A549 (cell line): ENCODE results near the gene ZFP62. TPM values are rescaled to one million over a fixed set of nuclear protein-coding genes. Genes with fewer than 3 reads are reported as not detected.

Experiments
- ATAC-seq, 2 experiments: fragments of 200-7000 bp in 1 of 2; fragments of >200 bp in 1 of 2; cut with Nextera tagmentation in 1 of 2; cut with Tn5 transposase in 1 of 2; 3 replicates each; pipeline versions ENCODE4 v1.8.0 to v1.9.1; 2018 to 2020; ENCODE audit warnings: mild to moderate bottlenecking in 1 of 2, moderate library complexity in 1 of 2
- CTCF ChIA-PET: fragments of 300-600 bp; sonication (Branson Sonifier 250); formaldehyde crosslinking; extraction: SDS; loops from one replicate; lab custom pipeline; 2021; ENCODE audit warnings: antibody characterized with exemption, inconsistent platforms; lab: Yijun Ruan, JAX
- POLR2A ChIA-PET: fragments of 350-600 bp; formaldehyde crosslinking; extraction: SDS; loops from one replicate; lab custom pipeline; 2021; ENCODE audit warnings: antibody characterized with exemption, inconsistent platforms; lab: Yijun Ruan, JAX
- DNase-seq, 2 experiments: peaks; one replicate each; pipeline versions ENCODE4 v3.0.0 to v3.0.0-alpha.2; 2011 to 2016; ENCODE audit warnings: low read depth in 1 of 2, low spot score in 1 of 2
- FAIRE-seq: peaks from 2 replicates; lab custom pipeline; 2011; peaks lifted over from hg19 to GRCh38; lab: Jason Lieb, UNC
- H3K27ac ChIP-seq, 2 experiments: fragments of >200 bp; sonication (Bioruptor Twin); formaldehyde crosslinking; 3 replicates each; pipeline ENCODE4 v1.5.1; 2016 to 2017
- H3K4me1 ChIP-seq: fragments of >200 bp; sonication (Bioruptor Twin); formaldehyde crosslinking; 3 replicates; pipeline ENCODE4 v1.6.1; 2016
- H3K4me2 ChIP-seq: fragments of >200 bp; sonication (Bioruptor Twin); formaldehyde crosslinking; 3 replicates; pipeline ENCODE4 v1.6.1; 2016
- H3K4me3 ChIP-seq: fragments of >200 bp; sonication (Bioruptor Twin); formaldehyde crosslinking; 3 replicates; pipeline ENCODE4 v1.5.1; 2016
- H3K9me3 ChIP-seq: fragments of >200 bp; sonication (Bioruptor Twin); formaldehyde crosslinking; 3 replicates; pipeline ENCODE4 v1.6.1; 2016
- ATOH8 ChIP-seq: fragments of 250-450 bp; sonication (Bioruptor Pico); IDR thresholded peaks from 2 replicates; pipeline ENCODE4 v1.5.0; 2020; ENCODE audit warnings: low read depth, mild to moderate bottlenecking, moderate library complexity
- CHD4 ChIP-seq: fragments of 200-600 bp; sonication (generic); IDR thresholded peaks from 2 replicates; pipeline ENCODE4 v1.6.1; 2016; ENCODE audit warnings: antibody characterized with exemption, mild to moderate bottlenecking, borderline replicate concordance
- CTCF ChIP-seq: fragments of >200 bp; sonication (Bioruptor Twin); formaldehyde crosslinking; IDR thresholded peaks from 3 replicates; pipeline ENCODE4 v1.5.1; 2016
- ELK1 ChIP-seq: fragments of 150-350 bp; IDR thresholded peaks from 2 replicates; pipeline ENCODE4 v1.6.1; 2014; ENCODE audit warnings: low read depth, mild to moderate bottlenecking, low read length
- EP300 ChIP-seq, 2 experiments: fragments of >200 bp; sonication (Bioruptor Twin); formaldehyde crosslinking; IDR thresholded peaks; 2 replicates in 1 of 2; 3 replicates in 1 of 2; pipeline ENCODE4 v1.6.1; 2016 to 2017
- GATA3 ChIP-seq: IDR thresholded peaks from 2 replicates; pipeline ENCODE4 v1.6.1; 2012; ENCODE audit warnings: borderline replicate concordance
- HMGXB4 ChIP-seq: fragments of 250-450 bp; sonication (Bioruptor Pico); IDR thresholded peaks from 2 replicates; pipeline ENCODE4 v1.5.0; 2021; ENCODE audit warnings: mild to moderate bottlenecking, moderate library complexity, borderline replicate concordance
- JUN ChIP-seq, 2 experiments: fragments of >200 bp; sonication (Bioruptor Twin); formaldehyde crosslinking; IDR thresholded peaks; 2 replicates in 1 of 2; 3 replicates in 1 of 2; pipeline ENCODE4 v1.6.1; 2016 to 2017
- JUNB ChIP-seq: fragments of >200 bp; sonication (Bioruptor Twin); formaldehyde crosslinking; IDR thresholded peaks from 2 replicates; pipeline ENCODE4 v1.6.1; 2016
- MAFK ChIP-seq: fragments of 450-650 bp; IDR thresholded peaks from 2 replicates; pipeline ENCODE4 v1.6.1; 2014; ENCODE audit not compliant: partially characterized antibody
- MAZ ChIP-seq: fragments of 150-350 bp; IDR thresholded peaks from 2 replicates; pipeline ENCODE4 v1.6.1; 2014; ENCODE audit warnings: antibody characterized with exemption, low read depth, low read length, borderline replicate concordance
- POLR2A ChIP-seq: IDR thresholded peaks from 2 replicates; pipeline ENCODE4 v1.6.1; 2012; ENCODE audit warnings: mild to moderate bottlenecking, low read length
- RARB ChIP-seq: fragments of 250-450 bp; sonication (Bioruptor Pico); IDR thresholded peaks from 2 replicates; pipeline ENCODE4 v1.8.0; 2021; ENCODE audit warnings: mild to moderate bottlenecking, moderate library complexity
- RCOR1 ChIP-seq: fragments of 150-350 bp; IDR thresholded peaks from 2 replicates; pipeline ENCODE4 v1.6.1; 2014; ENCODE audit warnings: antibody characterized with exemption, low read length, low read depth
- ZFP36 ChIP-seq: fragments of 450-650 bp; IDR thresholded peaks from 2 replicates; pipeline ENCODE4 v1.6.1; 2014; ENCODE audit warnings: borderline replicate concordance; ENCODE audit not compliant: partially characterized antibody
- WGBS: methylation state at CpG from one replicate; pipeline ENCODE4 v1.1.6; 2017; ENCODE audit errors: missing lambda C conversion rate; 5-methylcytosine and 5-hydroxymethylcytosine counted together
- polyA plus RNA-seq, 4 experiments: library from polyadenylated mRNA; depleted of rRNA in 3 of 4; stranded (reverse); fragments of >200 nt; fragmentation: RNase III in 1 of 4; extraction: RNeasy Plus Mini Kit Qiagen cat#74134 plus additional on column Dnase treatment in 1 of 4; gene quantifications; 2 replicates in 3 of 4; 3 replicates in 1 of 4; pipeline ENCODE4 v1.2.3, GENCODE V29; 2011 to 2017

The ZFP62 gene
- polyA plus RNA-seq, 2 of the 4 experiments (the other 2 are of a cell fraction) = 13.9 to 23.4 TPM

- ATAC-seq (no peak), FAIRE-seq (no peak), DNase-seq (no peak)
- no peaks in the 10 kb centered on the region for H3K9me3 ChIP-seq
- H3K27ac ChIP-seq = peak overlapping the region in 1 of 2 experiments; percentile 7; a peak in 1 of 6 replicates
- WGBS = 72% methylated on average over 13 of the region's 13 CpGs
- peak; percentile 96 for TF ChIP-seq MAFK
- TF ChIP-seq HMGXB4 (CRISPR knock-in tag) = no peak
- no peak for TF ChIP-seq RCOR1
- TF ChIP-seq RARB = no peak
- H3K4me2 ChIP-seq = no peak overlapping the region
- ChIA-PET POLR2A (no interaction called here), CTCF (interaction anchor here (1.0 to 1.4 kb wide), 2 partner anchors 11 to 299 kb away, joined by 3 read pairs; no protein-coding TSS in a partner anchor)
- no peak overlapping the region for H3K4me3 ChIP-seq
- peaks cover under 1% of the 10 kb centered on the region; the same call in 2 of the 3 replicates for H3K4me1 ChIP-seq
These were observed 12.8 kb upstream of the ZFP62 start for GRCh38 chr5:180873615-180874520.

- 79% methylated on average over 9 of the region's 9 CpGs for WGBS
- H3K4me2 ChIP-seq = no peak overlapping the region
- no peak for DNase-seq
- no peak overlapping the region for H3K27ac ChIP-seq
- TF ChIP-seq JUN (IDR thresholded peaks at IDR 0.05) (no peak), ZFP36 (no peak), CHD4 (no peak), ATOH8 (CRISPR knock-in tag) (no peak), ELK1 (no peak), CTCF (no peak), GATA3 (no peak), EP300 (IDR thresholded peaks at IDR 0.05) (no peak), MAZ (no peak), JUNB (no peak), POLR2A (no peak)
- POLR2A ChIA-PET = no interaction called here
- H3K4me3 ChIP-seq = no peak overlapping the region
- H3K9me3 ChIP-seq = no peaks in the 10 kb centered on the region
- CTCF ChIA-PET = interaction anchor here (1.0 kb wide), 1 partner anchor 12 kb away, joined by 4 read pairs; no protein-coding TSS in a partner anchor
- H3K4me1 ChIP-seq = peaks cover 9% of the 10 kb centered on the region
- no peak for FAIRE-seq
- ATAC-seq = no peak
These were observed 11.3 kb upstream of the ZFP62 start for GRCh38 chr5:180872419-180872818.
